ENCODE data around the gene TPSAB1.
"Not testable (repeated sequence)": the region's sequence is repeated elsewhere in the genome, so short reads cannot be mapped to it uniquely, and the experiment has no call there.

TPSAB1 gene

DNA sequence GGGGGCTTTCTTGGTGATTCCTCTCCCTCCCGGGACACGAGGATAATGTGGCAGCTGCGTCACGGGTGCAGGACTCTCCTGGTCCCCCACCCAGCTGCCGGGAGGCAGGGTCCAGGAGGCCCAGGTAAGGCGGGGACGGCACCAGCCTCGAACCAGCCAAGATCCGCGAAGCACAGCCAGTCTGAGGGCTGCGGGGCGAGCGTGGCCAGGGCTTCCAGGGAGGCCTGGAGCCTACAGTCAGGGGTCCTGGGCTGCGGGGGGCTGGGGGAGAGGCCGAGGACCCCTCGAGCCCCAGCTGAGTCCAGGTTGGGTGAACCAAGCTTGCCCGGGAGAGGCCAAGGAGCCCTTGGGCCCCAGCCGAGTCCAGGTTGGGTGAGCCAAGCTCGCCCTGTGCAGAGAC is 25.3 kb downstream of the TPSAB1 start:
- H3K4me3 ChIP-seq (ENCODE audit: low read depth, low read length) = no peak overlapping the region
- TF ChIP-seq, protein P1, sequence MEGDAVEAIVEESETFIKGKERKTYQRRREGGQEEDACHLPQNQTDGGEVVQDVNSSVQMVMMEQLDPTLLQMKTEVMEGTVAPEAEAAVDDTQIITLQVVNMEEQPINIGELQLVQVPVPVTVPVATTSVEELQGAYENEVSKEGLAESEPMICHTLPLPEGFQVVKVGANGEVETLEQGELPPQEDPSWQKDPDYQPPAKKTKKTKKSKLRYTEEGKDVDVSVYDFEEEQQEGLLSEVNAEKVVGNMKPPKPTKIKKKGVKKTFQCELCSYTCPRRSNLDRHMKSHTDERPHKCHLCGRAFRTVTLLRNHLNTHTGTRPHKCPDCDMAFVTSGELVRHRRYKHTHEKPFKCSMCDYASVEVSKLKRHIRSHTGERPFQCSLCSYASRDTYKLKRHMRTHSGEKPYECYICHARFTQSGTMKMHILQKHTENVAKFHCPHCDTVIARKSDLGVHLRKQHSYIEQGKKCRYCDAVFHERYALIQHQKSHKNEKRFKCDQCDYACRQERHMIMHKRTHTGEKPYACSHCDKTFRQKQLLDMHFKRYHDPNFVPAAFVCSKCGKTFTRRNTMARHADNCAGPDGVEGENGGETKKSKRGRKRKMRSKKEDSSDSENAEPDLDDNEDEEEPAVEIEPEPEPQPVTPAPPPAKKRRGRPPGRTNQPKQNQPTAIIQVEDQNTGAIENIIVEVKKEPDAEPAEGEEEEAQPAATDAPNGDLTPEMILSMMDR (IDR thresholded peaks at IDR 0.05; ENCODE audit: low read depth, low read length) = no peak

DNA sequence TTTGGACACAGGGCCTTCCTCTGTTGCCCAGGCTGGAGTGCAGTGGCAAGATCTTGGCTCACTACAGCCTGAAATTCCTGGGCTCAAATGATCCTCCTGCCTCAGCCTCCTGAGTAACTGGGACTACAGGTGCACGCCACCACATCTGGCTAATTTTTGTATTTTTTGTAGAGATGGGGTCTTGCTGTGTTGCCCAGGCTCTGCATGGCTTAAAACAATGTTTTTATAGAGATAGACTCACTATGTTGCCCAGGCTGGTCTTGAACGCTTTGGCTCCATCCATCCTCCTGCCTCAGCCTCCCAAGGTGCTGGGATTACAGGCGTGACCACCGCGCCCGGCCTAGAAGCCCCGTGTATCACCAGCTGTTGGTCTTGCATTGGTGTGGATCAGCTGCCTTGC is 28.9 kb downstream of the TPSAB1 start:
- not testable (repeated sequence) for H3K4me3 ChIP-seq (ENCODE audit: low read depth, low read length)

DNA sequence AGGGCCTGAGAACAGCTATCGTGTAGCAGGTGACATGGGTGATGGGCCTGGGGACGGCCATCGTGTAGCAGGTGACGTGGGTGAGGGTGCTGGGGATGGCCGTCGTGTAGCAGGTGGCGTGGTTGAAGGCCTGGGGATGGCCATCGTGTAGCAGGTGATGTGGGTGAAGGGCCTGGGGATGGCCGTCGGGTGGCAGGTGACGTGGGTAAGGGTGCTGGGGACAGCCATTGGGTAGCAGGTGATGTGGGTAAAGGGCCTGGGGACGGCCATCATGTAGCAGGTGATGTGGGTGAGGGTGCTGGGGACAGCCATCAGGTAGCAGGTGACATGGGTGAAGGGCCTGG is 30.8 kb downstream of the TPSAB1 start:
- no peak overlapping the region for H3K4me3 ChIP-seq (ENCODE audit: low read depth, low read length)
- TF ChIP-seq, protein P1 (IDR thresholded peaks at IDR 0.05; ENCODE audit: low read depth, low read length) = no peak

DNA sequence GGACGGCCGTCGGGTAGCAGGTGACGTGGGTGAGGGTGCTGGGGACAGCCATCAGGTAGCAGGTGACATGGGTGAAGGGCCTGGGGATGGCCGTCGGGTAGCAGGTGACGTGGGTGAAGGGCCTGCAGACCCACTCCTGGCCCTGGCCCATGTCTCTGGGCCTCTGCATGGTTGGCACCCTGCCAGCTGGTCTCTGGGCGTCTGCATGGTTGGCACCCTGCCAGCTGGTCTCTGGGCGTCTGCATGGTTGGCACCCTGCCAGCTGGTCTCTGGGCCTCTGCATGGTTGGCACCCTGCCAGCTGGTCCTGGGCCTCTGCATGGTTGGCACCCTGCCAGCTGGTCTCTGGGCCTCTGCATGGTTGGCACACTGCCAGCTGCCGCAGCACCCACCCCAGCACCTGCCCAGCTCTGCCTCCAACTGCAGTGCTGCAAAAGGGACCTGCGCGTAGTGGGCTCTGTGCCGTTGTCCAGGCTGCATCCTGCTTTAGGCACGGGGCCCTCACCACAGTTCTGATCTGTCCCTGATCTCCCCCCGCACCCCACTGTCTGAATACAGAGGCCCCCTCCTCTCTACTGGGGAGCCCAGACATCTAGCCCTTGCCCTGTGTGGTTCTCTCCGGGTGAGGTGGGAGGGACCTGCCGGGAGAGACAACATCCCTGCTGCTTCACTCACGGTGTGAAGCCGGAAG is 31.4 kb downstream of the TPSAB1 start:
- not testable (repeated sequence) for H3K4me3 ChIP-seq (ENCODE audit: low read depth, low read length)

DNA sequence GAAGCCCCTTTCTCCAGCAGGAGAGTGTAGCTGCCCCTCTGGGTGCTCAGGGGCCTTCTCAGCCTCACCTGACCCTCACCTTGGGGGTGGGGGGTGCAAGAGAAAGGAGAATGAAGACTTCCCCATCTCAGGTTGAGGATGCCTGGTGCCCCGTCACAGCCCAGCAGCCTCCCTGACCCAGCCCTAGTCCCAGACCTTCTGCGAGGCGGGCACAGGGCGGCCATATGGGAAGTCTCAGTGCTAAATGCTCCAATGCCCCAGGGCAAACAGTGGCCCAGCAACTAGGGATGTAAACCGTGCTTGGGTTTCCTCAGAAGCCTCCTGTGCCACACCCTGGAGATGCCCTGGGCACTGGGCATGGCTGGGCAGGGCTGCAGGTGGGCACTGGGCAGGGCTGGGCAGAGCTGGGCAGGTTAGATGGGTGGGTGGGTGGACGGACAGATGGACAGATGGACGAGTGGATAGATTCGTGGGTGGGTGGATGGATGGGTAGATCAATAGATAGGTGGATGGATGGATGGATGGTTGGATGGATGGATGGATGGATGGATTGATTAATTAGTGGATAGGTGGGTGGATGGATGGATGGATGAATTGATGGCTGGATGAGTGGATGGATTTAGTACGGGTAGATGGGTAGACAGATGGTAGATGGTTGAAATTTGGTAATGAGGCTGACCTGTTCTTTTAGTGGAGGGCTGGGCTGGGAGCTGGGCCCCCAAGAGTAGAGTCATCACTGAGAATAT is 32.1 kb downstream of the TPSAB1 start:
- no peak overlapping the region for H3K4me3 ChIP-seq (ENCODE audit: low read depth, low read length)
- TF ChIP-seq, protein P1 (IDR thresholded peaks at IDR 0.05; ENCODE audit: low read depth, low read length) = no peak

DNA sequence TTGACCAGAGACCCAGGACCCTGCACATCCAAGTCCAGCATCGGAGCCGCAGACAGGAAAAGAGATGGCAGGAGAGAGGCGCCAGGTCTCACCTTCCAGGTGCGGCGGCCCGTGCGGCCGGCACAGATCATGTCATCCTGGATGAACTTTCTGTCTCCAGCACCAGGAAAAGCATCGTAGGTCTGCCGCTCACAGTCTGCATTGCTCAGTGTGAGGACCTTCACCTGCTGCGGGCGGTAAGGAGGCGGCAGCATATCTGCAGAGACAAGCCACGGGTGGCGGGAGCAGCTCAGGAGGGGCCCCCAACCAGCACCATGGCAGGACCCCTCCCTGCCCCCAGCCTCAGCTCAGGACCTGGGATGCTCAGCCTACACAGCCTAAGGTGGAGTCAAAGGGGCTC is 33.3 kb downstream of the TPSAB1 start:
- TF ChIP-seq, protein P1 (IDR thresholded peaks at IDR 0.05; ENCODE audit: low read depth, low read length) = no peak
- H3K4me3 ChIP-seq (ENCODE audit: low read depth, low read length) = no peak overlapping the region

DNA sequence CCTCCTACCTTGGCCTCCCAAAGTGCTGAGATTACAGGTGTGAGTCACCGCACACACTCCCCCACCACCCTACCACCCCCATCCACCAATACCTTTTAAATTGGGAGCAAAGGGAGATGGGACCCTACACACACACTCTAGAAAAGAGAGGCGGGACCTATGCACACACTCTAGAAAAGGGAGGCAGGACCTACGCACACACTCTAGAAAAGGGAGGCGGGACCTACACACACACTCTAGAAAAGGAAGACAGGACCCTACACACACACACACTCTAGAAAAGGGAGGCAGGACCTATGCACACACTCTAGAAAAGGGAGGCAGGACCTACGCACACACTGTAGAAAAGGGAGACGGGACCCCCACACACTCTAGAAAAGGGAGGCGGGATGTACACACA is 34.3 kb downstream of the TPSAB1 start:
- H3K4me3 ChIP-seq (ENCODE audit: low read depth, low read length) = no peak overlapping the region
- TF ChIP-seq, protein P1 (IDR thresholded peaks at IDR 0.05; ENCODE audit: low read depth, low read length) = no peak

DNA sequence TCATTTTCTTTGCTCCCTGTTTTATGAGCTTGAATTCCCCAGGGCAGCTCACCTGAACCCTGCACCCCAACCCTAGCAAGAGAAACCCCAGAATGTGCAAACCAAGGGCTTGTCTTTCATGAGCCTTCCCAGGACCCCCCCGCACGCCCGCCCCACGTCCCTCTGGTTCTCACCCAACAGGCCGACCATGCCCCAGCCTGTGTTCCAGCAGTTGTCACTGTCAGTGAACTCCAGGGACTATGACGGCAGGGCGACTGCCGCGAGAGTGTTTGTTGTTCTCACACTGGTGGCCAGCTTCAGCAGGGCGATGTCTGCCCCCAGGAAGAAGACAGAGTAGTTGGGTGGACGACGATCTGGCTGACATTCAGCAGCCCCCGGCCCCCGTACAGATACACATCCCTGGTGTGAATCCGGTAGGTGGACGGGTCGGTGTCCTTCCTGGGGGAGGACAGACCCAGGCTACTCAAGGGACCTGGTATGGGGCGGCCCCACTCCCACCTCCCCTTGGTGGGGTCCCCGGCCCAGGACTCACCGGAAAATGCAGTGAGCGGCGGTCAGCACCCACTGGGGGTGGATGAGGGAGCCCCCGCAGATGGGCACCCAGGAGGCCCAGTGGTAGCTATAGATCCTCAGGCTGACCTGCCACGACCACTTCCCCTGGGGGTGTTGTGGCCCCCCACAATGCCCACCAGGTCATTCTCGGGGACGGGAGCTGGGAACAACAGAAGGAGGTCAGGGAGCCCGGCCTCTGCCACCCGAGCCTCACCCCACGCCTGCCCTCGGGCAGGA is 35.5 kb downstream of the TPSAB1 start:
- TF ChIP-seq, protein P1 (IDR thresholded peaks at IDR 0.05; ENCODE audit: low read depth, low read length) = no peak
- H3K4me3 ChIP-seq (ENCODE audit: low read depth, low read length) = no peak overlapping the region
